HEK293 (cell line): ENCODE results near the gene ARL13A.
A peak's percentile ranks its signal among the peaks of the same experiment; 100 is the strongest.

Experiments used
- CTCF ChIA-PET: fragments of 350-600 bp; formaldehyde crosslinking; extraction: SDS; loops from one replicate; lab custom pipeline; 2021; ENCODE audit warnings: antibody characterized with exemption; lab: Yijun Ruan, JAX
- POLR2A ChIA-PET: fragments of 300-600 bp; formaldehyde crosslinking; extraction: SDS; loops from one replicate; lab custom pipeline; 2020; ENCODE audit warnings: antibody characterized with exemption, inconsistent platforms; lab: Yijun Ruan, JAX
- H3K27ac ChIP-seq: fragments of 200-500 bp; sonication (Bioruptor generic); 2 replicates; pipeline ENCODE4 v1.5.1; 2014; ENCODE audit warnings: low read depth, low read length, control low read depth, inconsistent platforms; ENCODE audit errors: extremely low read depth
- H3K36me3 ChIP-seq, 2 experiments: fragments of 200-500 bp in 1 of 2; sonication (Bioruptor generic) in 1 of 2; 1 replicate in 1 of 2; 2 replicates in 1 of 2; pipeline ENCODE4 v1.5.1; 2014 to 2017; ENCODE audit warnings: inconsistent platforms in 2 of 2, low read length in 2 of 2; ENCODE audit not compliant: control insufficient read depth in 2 of 2, insufficient read depth in 1 of 2
- H3K4me1 ChIP-seq: fragments of 200-500 bp; sonication (Bioruptor generic); 2 replicates; pipeline ENCODE4 v1.5.1; 2014; ENCODE audit warnings: mild to moderate bottlenecking, low read length, inconsistent platforms; ENCODE audit not compliant: control insufficient read depth, insufficient read depth
- H3K4me3 ChIP-seq: 2 replicates; pipeline ENCODE4 v1.5.1; 2011; ENCODE audit warnings: low read depth, mild to moderate bottlenecking, control low read depth, low read length, moderate library complexity
- H3K9me3 ChIP-seq: fragments of 200-500 bp; sonication (Bioruptor generic); 2 replicates; pipeline ENCODE4 v1.5.1; 2014; ENCODE audit warnings: low read depth, low read length, inconsistent platforms; ENCODE audit not compliant: control insufficient read depth, insufficient read depth
- FEZF1 ChIP-seq: fragments of 450-650 bp; formaldehyde crosslinking; IDR thresholded peaks from 2 replicates; pipeline ENCODE4 v1.5.1; 2016; ENCODE audit warnings: missing biosample characterization, missing genetic modification characterization
- GLI2 ChIP-seq: fragments of 450-650 bp; formaldehyde crosslinking; IDR thresholded peaks from 2 replicates; pipeline ENCODE4; 2017; ENCODE audit warnings: missing biosample characterization, missing genetic modification characterization, low read depth, borderline replicate concordance
- HOXC10 ChIP-seq: sonication (generic); formaldehyde crosslinking; IDR thresholded peaks from 2 replicates; pipeline ENCODE4 v1.8.1; 2023; ENCODE audit warnings: mild to moderate bottlenecking, missing genetic modification reagents
- WT1 ChIP-seq: fragments of 450-650 bp; formaldehyde crosslinking; IDR thresholded peaks from 2 replicates; pipeline ENCODE4 v1.5.1; 2016; ENCODE audit warnings: missing biosample characterization, missing genetic modification characterization
- YY1 ChIP-seq: fragments of 450-650 bp; formaldehyde crosslinking; IDR thresholded peaks from 2 replicates; pipeline ENCODE4 v1.5.1; 2018; ENCODE audit warnings: missing biosample characterization, missing genetic modification characterization
- ZBTB17 ChIP-seq: fragments of 450-650 bp; formaldehyde crosslinking; IDR thresholded peaks from 2 replicates; pipeline ENCODE4 v1.5.1; 2016; ENCODE audit warnings: missing biosample characterization, missing genetic modification characterization
- ZBTB20 ChIP-seq: fragments of 450-650 bp; formaldehyde crosslinking; IDR thresholded peaks from 2 replicates; pipeline ENCODE4 v1.5.1; 2016; ENCODE audit warnings: missing biosample characterization, missing genetic modification characterization
- ZBTB8A ChIP-seq: fragments of 450-650 bp; formaldehyde crosslinking; IDR thresholded peaks from 2 replicates; pipeline ENCODE4 v1.5.1; 2016; ENCODE audit warnings: missing biosample characterization, missing genetic modification characterization
- ZFP41 ChIP-seq: fragments of 450-650 bp; formaldehyde crosslinking; IDR thresholded peaks from 2 replicates; pipeline ENCODE4 v1.5.1; 2016; ENCODE audit warnings: missing biosample characterization, missing genetic modification characterization, borderline replicate concordance
- ZNF138 ChIP-seq: fragments of 450-650 bp; formaldehyde crosslinking; IDR thresholded peaks from 2 replicates; pipeline ENCODE4 v1.5.1; 2016; ENCODE audit warnings: missing biosample characterization, missing genetic modification characterization, borderline replicate concordance
- ZNF140 ChIP-seq: fragments of 450-650 bp; formaldehyde crosslinking; IDR thresholded peaks from 2 replicates; pipeline ENCODE4 v1.5.1; 2016; ENCODE audit warnings: missing biosample characterization, missing genetic modification characterization
- ZNF16 ChIP-seq: fragments of 450-650 bp; formaldehyde crosslinking; IDR thresholded peaks from 2 replicates; pipeline ENCODE4 v1.5.1; 2016; ENCODE audit warnings: low read depth, missing biosample characterization, missing genetic modification characterization
- ZNF19 ChIP-seq: fragments of 450-650 bp; formaldehyde crosslinking; IDR thresholded peaks from 2 replicates; pipeline ENCODE4; 2016; ENCODE audit warnings: missing biosample characterization, missing genetic modification characterization, low read depth
- ZNF202 ChIP-seq: fragments of 450-650 bp; formaldehyde crosslinking; IDR thresholded peaks from 2 replicates; pipeline ENCODE4 v1.5.1; 2016; ENCODE audit warnings: missing biosample characterization, missing genetic modification characterization, borderline replicate concordance
- ZNF24 ChIP-seq: fragments of 450-650 bp; formaldehyde crosslinking; IDR thresholded peaks from 2 replicates; pipeline ENCODE4 v1.5.1; 2016; ENCODE audit warnings: missing biosample characterization, missing genetic modification characterization
- ZNF350 ChIP-seq: fragments of 450-650 bp; formaldehyde crosslinking; IDR thresholded peaks from 2 replicates; pipeline ENCODE4 v1.5.0; 2017; ENCODE audit warnings: missing biosample characterization, mild to moderate bottlenecking, missing genetic modification characterization
- ZNF354C ChIP-seq: fragments of 450-650 bp; formaldehyde crosslinking; IDR thresholded peaks from 2 replicates; pipeline ENCODE4 v1.5.1; 2016; ENCODE audit warnings: missing biosample characterization, missing genetic modification characterization, low read depth, borderline replicate concordance
- ZNF366 ChIP-seq: fragments of 450-650 bp; formaldehyde crosslinking; conservative IDR thresholded peaks from 2 replicates; pipeline ENCODE4 v1.5.1; 2016; ENCODE audit warnings: missing biosample characterization, missing genetic modification characterization
- ZNF416 ChIP-seq: fragments of 450-650 bp; formaldehyde crosslinking; IDR thresholded peaks from 2 replicates; pipeline ENCODE4 v1.5.1; 2016; ENCODE audit warnings: missing biosample characterization, missing genetic modification characterization
- ZNF48 ChIP-seq: fragments of 450-650 bp; formaldehyde crosslinking; IDR thresholded peaks from 2 replicates; pipeline ENCODE4 v1.5.1; 2016; ENCODE audit warnings: missing biosample characterization, missing genetic modification characterization
- ZNF529 ChIP-seq: fragments of 450-650 bp; formaldehyde crosslinking; IDR thresholded peaks from 2 replicates; pipeline ENCODE4 v1.5.1; 2017; ENCODE audit warnings: missing genetic modification characterization, missing biosample characterization; ENCODE audit not compliant: insufficient replicate concordance
- ZNF555 ChIP-seq: fragments of 450-650 bp; formaldehyde crosslinking; conservative IDR thresholded peaks from 2 replicates; pipeline ENCODE4 v1.5.1; 2017; ENCODE audit warnings: missing biosample characterization, mild to moderate bottlenecking, missing genetic modification characterization, inconsistent platforms
- ZNF558 ChIP-seq: fragments of 450-650 bp; formaldehyde crosslinking; IDR thresholded peaks from 2 replicates; pipeline ENCODE4 v1.5.1; 2016; ENCODE audit warnings: missing biosample characterization, missing genetic modification characterization
- ZNF654 ChIP-seq: fragments of 450-650 bp; formaldehyde crosslinking; IDR thresholded peaks from 2 replicates; pipeline ENCODE4 v1.5.1; 2016; ENCODE audit warnings: low read depth, missing biosample characterization, missing genetic modification characterization
- ZNF664 ChIP-seq: fragments of 450-650 bp; formaldehyde crosslinking; IDR thresholded peaks from 2 replicates; pipeline ENCODE4 v1.5.1; 2016; ENCODE audit warnings: missing biosample characterization, missing genetic modification characterization
- ZNF76 ChIP-seq: fragments of 450-650 bp; formaldehyde crosslinking; IDR thresholded peaks from 2 replicates; pipeline ENCODE4; 2016; ENCODE audit warnings: low read depth, missing biosample characterization, missing genetic modification characterization, borderline replicate concordance
- ZSCAN18 ChIP-seq: fragments of 450-650 bp; formaldehyde crosslinking; IDR thresholded peaks from 2 replicates; pipeline ENCODE4 v1.5.1; 2016; ENCODE audit warnings: missing biosample characterization, missing genetic modification characterization
- ZSCAN23 ChIP-seq: fragments of 450-650 bp; formaldehyde crosslinking; IDR thresholded peaks from 2 replicates; pipeline ENCODE4 v1.5.1; 2016; ENCODE audit warnings: missing biosample characterization, missing genetic modification characterization
- ZXDB ChIP-seq: fragments of 450-650 bp; formaldehyde crosslinking; IDR thresholded peaks from 2 replicates; pipeline ENCODE4 v1.5.1; 2016; ENCODE audit warnings: missing biosample characterization, missing genetic modification characterization
- TF ChIP-seq, protein P1 (sequence below): fragments of 450-650 bp; formaldehyde crosslinking; IDR thresholded peaks from 2 replicates; pipeline ENCODE4 v1.5.1; 2016; ENCODE audit warnings: missing biosample characterization, missing genetic modification characterization
- TF ChIP-seq, protein P2 (sequence below): fragments of 450-650 bp; formaldehyde crosslinking; IDR thresholded peaks from 2 replicates; pipeline ENCODE4 v1.5.1; 2017; ENCODE audit warnings: missing biosample characterization, missing genetic modification characterization
- TF ChIP-seq, protein P3 (sequence below): fragments of 450-650 bp; formaldehyde crosslinking; IDR thresholded peaks from 2 replicates; pipeline ENCODE4 v1.5.1; 2016; ENCODE audit warnings: missing biosample characterization, missing genetic modification characterization

The ARL13A gene

GRCh38 chrX:100948557-100948956 lies 21.0 kb upstream of the ARL13A start:
- no peak for TF ChIP-seq ZNF24
- H3K9me3 ChIP-seq: no peaks in the 10 kb centered on the region
- no peak overlapping the region for H3K27ac ChIP-seq
- H3K4me3 ChIP-seq: no peak overlapping the region
- POLR2A ChIA-PET: no interaction called here
- CTCF ChIA-PET: no interaction called here
- H3K4me1 ChIP-seq: no peaks in the 10 kb centered on the region
- H3K36me3 ChIP-seq: no peaks in the 10 kb centered on the region

DNA sequence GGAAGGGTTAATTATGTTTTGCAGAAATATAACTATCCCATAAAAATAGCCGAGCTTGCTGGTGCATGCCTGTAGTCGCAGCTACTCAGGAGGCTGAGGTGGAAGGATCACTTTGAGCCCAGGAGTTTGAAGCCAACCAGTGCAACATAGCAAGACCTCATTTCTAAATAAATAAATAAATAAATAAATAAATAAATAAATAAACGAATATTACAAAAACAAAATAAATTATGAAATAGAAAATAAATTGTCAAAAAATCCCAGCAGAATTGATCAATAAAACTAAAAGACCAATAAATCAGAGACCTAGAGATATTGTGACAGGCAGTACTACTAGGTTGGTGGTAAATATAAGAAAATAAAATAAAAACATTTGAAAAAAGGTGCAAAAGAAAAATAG lies 6.7 kb upstream of the ARL13A start:
- CTCF ChIA-PET: no interaction called here
- Histone ChIP-seq H3K4me1 (no peaks in the 10 kb centered on the region), H3K36me3 (no peaks in the 10 kb centered on the region), H3K9me3 (no peaks in the 10 kb centered on the region), H3K27ac (no peak overlapping the region), H3K4me3 (no peak overlapping the region)
- POLR2A ChIA-PET: interaction anchor here (0.5 kb wide), 1 partner anchor 435 kb away, joined by 3 read pairs; no protein-coding TSS in a partner anchor
- TF ChIP-seq, protein P1, sequence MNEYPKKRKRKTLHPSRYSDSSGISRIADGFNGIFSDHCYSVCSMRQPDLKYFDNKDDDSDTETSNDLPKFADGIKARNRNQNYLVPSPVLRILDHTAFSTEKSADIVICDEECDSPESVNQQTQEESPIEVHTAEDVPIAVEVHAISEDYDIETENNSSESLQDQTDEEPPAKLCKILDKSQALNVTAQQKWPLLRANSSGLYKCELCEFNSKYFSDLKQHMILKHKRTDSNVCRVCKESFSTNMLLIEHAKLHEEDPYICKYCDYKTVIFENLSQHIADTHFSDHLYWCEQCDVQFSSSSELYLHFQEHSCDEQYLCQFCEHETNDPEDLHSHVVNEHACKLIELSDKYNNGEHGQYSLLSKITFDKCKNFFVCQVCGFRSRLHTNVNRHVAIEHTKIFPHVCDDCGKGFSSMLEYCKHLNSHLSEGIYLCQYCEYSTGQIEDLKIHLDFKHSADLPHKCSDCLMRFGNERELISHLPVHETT (tag by site-specific recombination): no peak
- TF ChIP-seq ZFP41 (tag by site-specific recombination) (no peak), ZSCAN18 (tag by site-specific recombination) (no peak), WT1 (tag by site-specific recombination) (no peak), ZNF558 (tag by site-specific recombination) (no peak), ZNF48 (no peak), ZNF76 (tag by site-specific recombination) (no peak), ZNF16 (tag by site-specific recombination) (no peak), ZNF19 (tag by site-specific recombination) (0 out of 2 replicates have a peak, but pooled peaks have one; percentile 43), ZNF350 (no peak), ZNF664 (tag by site-specific recombination) (0 out of 2 replicates have a peak, but pooled peaks have one; percentile 34), FEZF1 (tag by site-specific recombination) (no peak), GLI2 (tag by site-specific recombination) (no peak), ZXDB (tag by site-specific recombination) (peak; percentile 58; the same call in 1 of the 2 replicates), ZNF354C (tag by site-specific recombination) (no peak), ZBTB8A (peak; percentile 58), HOXC10 (no peak), ZNF529 (tag by site-specific recombination) (no peak), ZNF140 (peak; percentile 82), ZNF202 (0 out of 2 replicates have a peak, but pooled peaks have one; percentile 27), ZBTB17 (tag by site-specific recombination) (no peak), ZSCAN23 (no peak), ZNF366 (tag by site-specific recombination) (no peak), ZNF654 (peak; percentile 34), YY1 (no peak), ZNF555 (tag by site-specific recombination) (peak; percentile 82), ZBTB20 (tag by site-specific recombination) (no peak), ZNF416 (tag by site-specific recombination) (no peak), ZNF138 (tag by site-specific recombination) (no peak)
- TF ChIP-seq, protein P2, sequence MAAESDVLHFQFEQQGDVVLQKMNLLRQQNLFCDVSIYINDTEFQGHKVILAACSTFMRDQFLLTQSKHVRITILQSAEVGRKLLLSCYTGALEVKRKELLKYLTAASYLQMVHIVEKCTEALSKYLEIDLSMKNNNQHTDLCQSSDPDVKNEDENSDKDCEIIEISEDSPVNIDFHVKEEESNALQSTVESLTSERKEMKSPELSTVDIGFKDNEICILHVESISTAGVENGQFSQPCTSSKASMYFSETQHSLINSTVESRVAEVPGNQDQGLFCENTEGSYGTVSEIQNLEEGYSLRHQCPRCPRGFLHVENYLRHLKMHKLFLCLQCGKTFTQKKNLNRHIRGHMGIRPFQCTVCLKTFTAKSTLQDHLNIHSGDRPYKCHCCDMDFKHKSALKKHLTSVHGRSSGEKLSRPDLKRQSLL (tag by site-specific recombination): no peak
- TF ChIP-seq, protein P3, sequence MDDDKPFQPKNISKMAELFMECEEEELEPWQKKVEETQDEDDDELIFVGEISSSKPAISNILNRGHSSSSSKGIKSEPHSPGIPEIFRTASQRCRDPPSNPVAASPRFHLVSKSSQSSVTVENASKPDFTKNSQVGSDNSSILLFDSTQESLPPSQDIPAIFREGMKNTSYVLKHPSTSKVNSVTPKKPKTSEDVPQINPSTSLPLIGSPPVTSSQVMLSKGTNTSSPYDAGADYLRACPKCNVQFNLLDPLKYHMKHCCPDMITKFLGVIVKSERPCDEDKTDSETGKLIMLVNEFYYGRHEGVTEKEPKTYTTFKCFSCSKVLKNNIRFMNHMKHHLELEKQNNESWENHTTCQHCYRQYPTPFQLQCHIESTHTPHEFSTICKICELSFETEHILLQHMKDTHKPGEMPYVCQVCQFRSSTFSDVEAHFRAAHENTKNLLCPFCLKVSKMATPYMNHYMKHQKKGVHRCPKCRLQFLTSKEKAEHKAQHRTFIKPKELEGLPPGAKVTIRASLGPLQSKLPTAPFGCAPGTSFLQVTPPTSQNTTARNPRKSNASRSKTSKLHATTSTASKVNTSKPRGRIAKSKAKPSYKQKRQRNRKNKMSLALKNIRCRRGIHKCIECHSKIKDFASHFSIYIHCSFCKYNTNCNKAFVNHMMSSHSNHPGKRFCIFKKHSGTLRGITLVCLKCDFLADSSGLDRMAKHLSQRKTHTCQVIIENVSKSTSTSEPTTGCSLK: no peak
